Peyer's patch (tissue), 4 donors: Measurements from ENCODE around the gene ABCE1.

Experiments
- CTCF ChIP-seq, 6 experiments: fragments of 450-650 bp in 4 of 6; fragments of 200-600 bp in 2 of 6; sonication (generic) in 1 of 6; IDR thresholded peaks; one replicate each; pipeline ENCODE4 v1.5.1; 2017 to 2019; ENCODE audit warnings: antibody characterized with exemption in 6 of 6, mild to moderate bottlenecking in 3 of 6, moderate library complexity in 1 of 6
- POLR2A ChIP-seq, 2 donors: fragments of 450-650 bp; IDR thresholded peaks; one replicate each; pipeline ENCODE4 v1.5.1; 2017; ENCODE audit warnings: antibody characterized with exemption in 2 of 2, mild to moderate bottlenecking in 2 of 2, moderate library complexity in 2 of 2

GRCh38 chr4:145098675-145099037, 545 bp downstream of the ABCE1 start:
- TF ChIP-seq CTCF (IDR thresholded peaks at IDR 0.05), result no peak
- TF ChIP-seq POLR2A (IDR thresholded peaks at IDR 0.05), result no peak
